Measurements from ENCODE around the gene IRX2.

Gene IRX2

GRCh38 chr5:2755681-2756171 is 4.2 kb upstream of the IRX2 start:
- DNase-seq, result no peak

- no peak for DNase-seq
These were observed 3.7 kb upstream of the IRX2 start for GRCh38 chr5:2755076-2755680.

GRCh38 chr5:2754581-2755075 is 3.2 kb upstream of the IRX2 start:
- no peak for DNase-seq

- peak; percentile 84 for DNase-seq
These were observed 2.3 kb upstream of the IRX2 start for GRCh38 chr5:2753452-2754420.

- peak; percentile 80 for DNase-seq
These were observed 1.5 kb upstream of the IRX2 start for GRCh38 chr5:2752821-2753439.

GRCh38 chr5:2752059-2752820 is 763 bp upstream of the IRX2 start:
- peak; percentile 79 for DNase-seq

- DNase-seq, result peak; percentile 72
These were observed 566 bp downstream of the IRX2 start for GRCh38 chr5:2750758-2751464.

- no peak for DNase-seq
These were observed 1.3 kb downstream of the IRX2 start for GRCh38 chr5:2750026-2750757.

GRCh38 chr5:2749514-2750025 is 1.9 kb downstream of the IRX2 start:
- no peak for DNase-seq

- DNase-seq, result no peak
These were observed 2.5 kb downstream of the IRX2 start for GRCh38 chr5:2748861-2749513.

GRCh38 chr5:2748179-2748860 is 3.2 kb downstream of the IRX2 start:
- DNase-seq, result no peak

GRCh38 chr5:2747363-2748162 is 3.9 kb downstream of the IRX2 start:
- no peak for DNase-seq

GRCh38 chr5:2746561-2747032 is 4.9 kb downstream of the IRX2 start:
- peak; percentile 76 for DNase-seq

GRCh38 chr5:2744485-2744884 is 7.0 kb downstream of the IRX2 start:
- DNase-seq, result no peak

- DNase-seq, result no peak
These were observed 8.4 kb downstream of the IRX2 start for GRCh38 chr5:2742921-2743679.

- no peak for DNase-seq
These were observed 9.5 kb downstream of the IRX2 start for GRCh38 chr5:2741956-2742355.

GRCh38 chr5:2740876-2741555 is 10.5 kb downstream of the IRX2 start:
- no peak for DNase-seq
